Smooth muscle cell (in vitro differentiated cells): Measurements from ENCODE around the gene BCAP31. TPM values are rescaled to one million over a fixed set of nuclear protein-coding genes. Genes with fewer than 3 reads are reported as not detected.
A peak's percentile ranks its signal among the peaks of the same experiment; 100 is the strongest.

Experiments used
- DNase-seq: peaks from one replicate; lab custom pipeline; 2025; ENCODE audit not compliant: unreplicated experiment; lab: John Stamatoyannopoulos, UW
- H2AFZ ChIP-seq: fragments of 200-600 bp; sonication (generic); 2 replicates; pipeline ENCODE4 v1.6.0; 2016; ENCODE audit warnings: antibody characterized with exemption, low read depth, mild to moderate bottlenecking
- H3F3A ChIP-seq: fragments of 200-600 bp; sonication (generic); 2 replicates; pipeline ENCODE4 v1.6.0; 2017; ENCODE audit warnings: antibody characterized with exemption, low read depth
- H3K27ac ChIP-seq: fragments of 200-600 bp; sonication (generic); 2 replicates; pipeline ENCODE4 v1.5.1; 2016; ENCODE audit warnings: low read depth, mild to moderate bottlenecking
- H3K27me3 ChIP-seq: fragments of 200-600 bp; sonication (generic); 2 replicates; pipeline ENCODE4 v1.6.1; 2016; ENCODE audit warnings: low read depth, mild to moderate bottlenecking
- H3K36me3 ChIP-seq: fragments of 200-600 bp; sonication (generic); 2 replicates; pipeline ENCODE4 v1.5.1; 2016; ENCODE audit warnings: low read depth
- H3K4me1 ChIP-seq: fragments of 200-600 bp; sonication (generic); 2 replicates; pipeline ENCODE4 v1.5.1; 2016; ENCODE audit warnings: low read depth
- H3K4me2 ChIP-seq: fragments of 200-600 bp; sonication (generic); 2 replicates; pipeline ENCODE4 v1.6.0; 2016; ENCODE audit warnings: mild to moderate bottlenecking
- H3K4me3 ChIP-seq: fragments of 200-600 bp; sonication (generic); 2 replicates; pipeline ENCODE4 v1.5.1; 2016; ENCODE audit warnings: mild to moderate bottlenecking
- H3K79me2 ChIP-seq: fragments of 200-600 bp; sonication (generic); 2 replicates; pipeline ENCODE4 v1.6.0; 2016; ENCODE audit warnings: low read depth, mild to moderate bottlenecking
- H3K9ac ChIP-seq: fragments of 200-600 bp; sonication (generic); 2 replicates; pipeline ENCODE4 v1.6.0; 2016; ENCODE audit warnings: low read depth
- H3K9me3 ChIP-seq: fragments of 200-600 bp; sonication (generic); replicated peaks from 2 replicates; pipeline ENCODE4 v1.5.1; 2016; ENCODE audit warnings: low read depth
- H4K20me1 ChIP-seq: fragments of 200-600 bp; sonication (generic); 2 replicates; pipeline ENCODE4 v1.6.0; 2016; ENCODE audit warnings: low read depth
- WGBS: methylation state at CpG from one replicate; pipeline ENCODE4 v1.1.7; 2016; ENCODE audit warnings: low lambda C conversion rate; 5-methylcytosine and 5-hydroxymethylcytosine counted together
- polyA plus RNA-seq: library from polyadenylated mRNA; unstranded; fragments of >200 nt; fragmentation: Nextera tagmentation; extraction: Ambion mirVana; gene quantifications from 2 replicates; pipeline ENCODE4 v1.2.1, GENCODE V29; 2016
- total RNA-seq: library from RNA; depleted of rRNA; stranded (reverse); fragments of >200 nt; gene quantifications from 2 replicates; pipeline ENCODE4 v1.2.3, GENCODE V29; 2014
- TF ChIP-seq, protein P1 (sequence below): fragments of 200-600 bp; sonication (generic); IDR thresholded peaks from 2 replicates; pipeline ENCODE4 v1.5.1; 2017; ENCODE audit warnings: borderline replicate concordance, mild to moderate bottlenecking, antibody characterized with exemption; ENCODE audit not compliant: insufficient read depth, poor library complexity, severe bottlenecking

BCAP31 gene
- total and polyA plus RNA-seq, 2 experiments from 2014 or later = 139 to 207 TPM

DNA sequence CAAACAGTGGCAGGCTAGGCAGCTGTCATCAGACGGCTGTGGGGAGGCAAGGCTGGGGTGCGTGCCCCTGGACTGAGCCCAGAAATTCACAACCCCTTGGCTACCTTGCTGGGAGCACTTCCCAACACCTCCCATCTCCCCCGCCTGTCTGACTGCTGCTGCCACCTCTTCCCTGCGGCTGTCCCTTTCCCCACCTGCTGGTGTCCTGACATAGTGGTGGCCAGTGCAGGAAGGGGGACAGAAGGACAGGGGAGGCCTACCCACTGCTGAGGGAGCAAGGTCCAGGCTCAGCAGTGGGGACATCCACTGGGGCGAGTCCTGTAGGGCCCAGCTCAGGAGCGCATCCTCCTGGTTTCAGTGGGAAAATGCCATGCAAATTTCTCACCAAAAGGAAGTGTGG is 3.9 kb upstream of the BCAP31 start:
- no peak overlapping the region for H3K4me2 ChIP-seq
- TF ChIP-seq, protein P1, sequence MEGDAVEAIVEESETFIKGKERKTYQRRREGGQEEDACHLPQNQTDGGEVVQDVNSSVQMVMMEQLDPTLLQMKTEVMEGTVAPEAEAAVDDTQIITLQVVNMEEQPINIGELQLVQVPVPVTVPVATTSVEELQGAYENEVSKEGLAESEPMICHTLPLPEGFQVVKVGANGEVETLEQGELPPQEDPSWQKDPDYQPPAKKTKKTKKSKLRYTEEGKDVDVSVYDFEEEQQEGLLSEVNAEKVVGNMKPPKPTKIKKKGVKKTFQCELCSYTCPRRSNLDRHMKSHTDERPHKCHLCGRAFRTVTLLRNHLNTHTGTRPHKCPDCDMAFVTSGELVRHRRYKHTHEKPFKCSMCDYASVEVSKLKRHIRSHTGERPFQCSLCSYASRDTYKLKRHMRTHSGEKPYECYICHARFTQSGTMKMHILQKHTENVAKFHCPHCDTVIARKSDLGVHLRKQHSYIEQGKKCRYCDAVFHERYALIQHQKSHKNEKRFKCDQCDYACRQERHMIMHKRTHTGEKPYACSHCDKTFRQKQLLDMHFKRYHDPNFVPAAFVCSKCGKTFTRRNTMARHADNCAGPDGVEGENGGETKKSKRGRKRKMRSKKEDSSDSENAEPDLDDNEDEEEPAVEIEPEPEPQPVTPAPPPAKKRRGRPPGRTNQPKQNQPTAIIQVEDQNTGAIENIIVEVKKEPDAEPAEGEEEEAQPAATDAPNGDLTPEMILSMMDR = no peak
- no peaks in the 10 kb centered on the region for H3K36me3 ChIP-seq
- WGBS = 91% methylated on average over 5 of the region's 6 CpGs
- no peaks in the 10 kb centered on the region for H3F3A ChIP-seq
- peaks cover 4% of the 10 kb centered on the region for H4K20me1 ChIP-seq
- no peaks in the 10 kb centered on the region for H3K27me3 ChIP-seq
- H3K9me3 ChIP-seq = no peaks in the 10 kb centered on the region
- no peak for DNase-seq
- H2AFZ ChIP-seq = no peak overlapping the region
- H3K4me1 ChIP-seq = peaks cover 2% of the 10 kb centered on the region
- H3K27ac ChIP-seq = no peak overlapping the region
- no peak overlapping the region for H3K4me3 ChIP-seq
- H3K79me2 ChIP-seq = peaks cover 8% of the 10 kb centered on the region
- H3K9ac ChIP-seq = no peak overlapping the region

DNA sequence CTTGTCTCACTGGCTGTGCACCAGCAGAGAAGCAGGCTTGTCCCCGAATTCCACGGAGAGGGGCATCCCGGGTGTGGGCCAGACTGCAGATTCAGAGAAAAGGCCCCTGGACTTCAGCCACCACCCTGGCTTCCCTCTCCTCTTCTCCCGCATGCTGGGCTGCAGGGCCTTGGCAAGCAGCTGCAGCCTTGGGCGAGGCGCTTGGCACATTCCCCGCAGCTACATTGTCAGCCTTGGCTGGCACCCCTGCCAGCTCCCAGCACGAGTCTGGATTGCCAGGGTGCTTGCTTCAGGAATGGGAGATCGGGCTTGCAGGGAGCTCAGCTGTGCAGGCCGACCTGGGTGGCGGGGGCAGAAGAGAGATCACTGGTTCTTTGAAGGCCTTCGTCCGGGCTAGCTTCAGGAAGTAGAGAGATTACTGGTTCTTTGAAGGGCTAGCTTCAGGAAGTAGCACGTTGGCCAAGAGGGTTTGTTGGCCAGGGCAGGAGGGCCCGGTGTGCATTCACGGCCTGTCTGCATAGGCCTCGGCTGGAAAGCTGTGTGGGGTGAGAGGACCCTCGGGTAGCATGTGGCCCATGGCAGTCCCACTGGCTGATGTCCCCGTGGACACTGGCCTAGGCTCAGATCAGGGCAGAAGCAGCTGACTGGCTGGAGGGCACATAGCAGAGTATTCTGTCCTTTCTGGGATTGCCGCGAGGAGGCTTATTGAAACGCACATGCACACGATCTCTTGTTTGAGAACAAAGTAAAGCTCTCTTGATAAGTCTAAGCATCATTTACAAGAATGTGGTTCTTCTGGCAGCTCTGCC is 3.1 kb upstream of the BCAP31 start:
- Histone ChIP-seq H2AFZ (no peak overlapping the region), H3K4me3 (peak overlapping the region; percentile 26)
- 64% methylated on average over 23 of the region's 23 CpGs for WGBS

DNA sequence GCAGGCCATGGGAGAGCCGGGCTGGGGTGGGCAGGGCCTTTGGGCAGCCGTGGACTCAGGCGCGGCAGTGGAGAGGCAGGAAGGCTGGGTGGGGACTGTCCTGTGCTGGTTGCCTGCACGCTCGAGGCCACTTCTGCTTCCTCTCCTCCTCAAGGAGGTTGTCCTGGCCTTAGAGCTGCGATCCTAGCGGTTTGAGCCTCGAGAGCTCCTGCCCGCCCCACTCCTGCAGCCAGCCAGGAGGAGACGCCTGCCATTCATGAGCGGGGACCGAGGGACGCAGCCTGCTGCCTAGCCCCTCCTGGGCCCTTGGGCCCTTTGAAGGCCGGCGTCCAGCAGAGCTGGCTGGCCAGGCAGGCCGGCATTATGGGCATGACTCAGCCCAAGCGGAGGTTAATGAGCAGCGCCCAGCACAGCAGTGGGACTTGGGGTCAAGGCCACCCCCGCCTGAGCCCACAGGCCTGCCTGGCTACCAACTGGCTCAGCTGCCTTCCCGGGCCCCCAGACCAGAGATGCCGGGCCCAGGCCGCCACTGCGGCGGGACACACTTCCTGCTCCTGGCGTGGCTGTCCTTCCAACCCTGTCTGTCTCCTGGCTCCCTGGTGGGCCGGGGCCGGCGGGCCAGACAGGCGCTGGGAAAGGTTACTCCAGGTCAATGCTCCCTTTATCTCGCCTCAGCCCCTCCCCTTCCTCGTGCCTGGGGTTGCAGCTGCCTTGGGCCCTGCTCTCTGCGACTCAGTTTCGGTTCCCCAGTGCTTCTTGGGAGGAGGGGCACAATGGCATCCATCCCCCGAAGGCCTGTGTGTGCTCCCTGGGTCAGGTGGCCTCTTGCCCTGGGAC is 2.3 kb upstream of the BCAP31 start:
- Histone ChIP-seq H3K9me3 (no peaks in the 10 kb centered on the region), H3K36me3 (no peaks in the 10 kb centered on the region), H3K9ac (no peak overlapping the region), H4K20me1 (peaks cover 18% of the 10 kb centered on the region), H3K27me3 (no peaks in the 10 kb centered on the region), H3K4me3 (peak overlapping the region; percentile 26), H3K4me2 (peak overlapping the region; percentile 86), H3F3A (no peaks in the 10 kb centered on the region), H3K27ac (peak overlapping the region; percentile 63), H3K4me1 (peaks cover 12% of the 10 kb centered on the region), H2AFZ (no peak overlapping the region), H3K79me2 (peaks cover 24% of the 10 kb centered on the region)
- TF ChIP-seq, protein P1 = no peak
- WGBS = 52% methylated on average over 35 of the region's 35 CpGs
- DNase-seq = no peak

More for the DNA sequence above, 3.1 kb upstream of the BCAP31 start:
- H3K4me1 ChIP-seq = peaks cover 9% of the 10 kb centered on the region
- H3F3A ChIP-seq = no peaks in the 10 kb centered on the region
- peak overlapping the region; percentile 63 for H3K27ac ChIP-seq
- no peak overlapping the region for H3K9ac ChIP-seq
- DNase-seq = no peak
- H4K20me1 ChIP-seq = peaks cover 11% of the 10 kb centered on the region
- no peaks in the 10 kb centered on the region for H3K9me3 ChIP-seq
- TF ChIP-seq, protein P1 = no peak
- H3K79me2 ChIP-seq = peaks cover 16% of the 10 kb centered on the region
- H3K27me3 ChIP-seq = no peaks in the 10 kb centered on the region
- H3K4me2 ChIP-seq = peak overlapping the region; percentile 86
- no peaks in the 10 kb centered on the region for H3K36me3 ChIP-seq
